HG03064 (cell line): ENCODE results near the gene MITF.
"Not testable (repeated sequence)": the region's sequence is repeated elsewhere in the genome, so short reads cannot be mapped to it uniquely, and the experiment has no call there.

ENCODE experiments used
- ATAC-seq: cut with Tn5 transposase; IDR thresholded peaks from one replicate; pipeline ENCODE4 v1.9.1; 2021; ENCODE audit warnings: low read depth; ENCODE audit not compliant: unreplicated experiment

MITF gene

GRCh38 chr3:69902386-69902785, 163.1 kb downstream of the MITF start:
- no peak for ATAC-seq

DNA sequence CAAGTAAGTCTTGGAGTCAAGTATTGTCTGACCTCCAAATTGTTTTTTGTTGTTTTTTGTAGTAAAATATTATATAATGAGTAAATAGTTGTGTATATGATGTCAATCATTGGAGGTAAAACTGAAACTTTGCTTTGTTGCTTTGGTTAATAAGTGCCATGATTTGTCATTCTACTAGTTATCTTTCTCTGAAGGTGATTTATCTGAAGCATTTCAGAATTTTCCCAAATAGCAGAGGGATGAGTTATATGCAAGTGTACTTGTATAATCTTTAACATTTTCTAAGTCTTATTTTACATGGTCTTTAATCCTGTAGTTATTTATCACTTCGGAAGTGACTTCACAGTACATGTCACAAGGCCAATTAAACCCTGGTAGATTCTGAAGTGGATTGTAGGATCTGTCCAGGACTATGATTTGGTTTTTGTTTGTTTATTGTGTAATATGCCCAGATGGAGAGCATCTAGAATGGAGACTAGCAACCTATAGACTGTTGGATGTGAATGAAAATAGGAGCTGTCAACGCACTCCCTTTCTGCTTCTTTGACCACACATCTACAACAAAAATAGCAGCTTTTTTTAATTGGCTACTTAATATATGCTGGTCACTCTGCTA, 167.2 kb downstream of the MITF start:
- ATAC-seq = no peak

DNA sequence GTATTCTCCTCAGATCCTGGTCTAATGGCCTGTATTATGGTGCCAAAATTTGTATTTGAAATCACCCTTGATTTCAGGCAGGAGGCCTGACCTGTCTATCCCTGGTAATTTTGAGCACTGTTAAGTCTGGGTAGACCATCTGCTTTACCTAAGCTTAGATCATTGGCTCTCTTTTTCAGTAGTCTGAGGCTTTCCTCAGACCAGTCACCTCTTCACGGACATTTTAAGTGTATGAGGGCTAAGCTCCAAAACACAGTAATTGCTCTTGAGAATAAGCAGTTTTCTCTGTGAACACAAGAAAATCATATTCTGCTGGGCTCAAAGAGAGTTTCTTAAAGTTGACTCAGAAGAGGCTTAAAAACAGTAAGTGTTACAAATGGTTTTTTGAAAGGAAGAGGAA, 168.3 kb downstream of the MITF start:
- ATAC-seq = no peak

- ATAC-seq = not testable (repeated sequence)
These were observed 170.6 kb downstream of the MITF start for GRCh38 chr3:69909859-69910258.

DNA sequence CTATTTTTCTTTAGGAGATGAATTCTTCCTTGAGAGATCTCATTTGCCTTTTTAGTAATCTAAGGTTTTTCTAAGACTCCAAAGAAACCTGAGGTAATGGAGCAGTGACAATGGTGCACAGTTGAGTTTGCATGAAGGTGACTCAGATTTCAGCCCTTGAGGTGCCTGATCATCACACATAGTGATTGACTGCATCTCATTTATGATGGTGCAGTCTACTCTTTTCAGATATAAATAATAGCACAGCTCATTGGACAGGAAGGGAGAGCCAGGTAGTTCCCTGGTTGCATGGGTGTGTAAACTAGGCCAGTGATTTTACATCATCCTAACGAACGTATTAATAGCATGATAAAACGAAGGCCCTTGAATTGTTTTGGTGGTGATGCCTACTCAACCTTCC, 174.2 kb downstream of the MITF start:
- ATAC-seq = no peak

DNA sequence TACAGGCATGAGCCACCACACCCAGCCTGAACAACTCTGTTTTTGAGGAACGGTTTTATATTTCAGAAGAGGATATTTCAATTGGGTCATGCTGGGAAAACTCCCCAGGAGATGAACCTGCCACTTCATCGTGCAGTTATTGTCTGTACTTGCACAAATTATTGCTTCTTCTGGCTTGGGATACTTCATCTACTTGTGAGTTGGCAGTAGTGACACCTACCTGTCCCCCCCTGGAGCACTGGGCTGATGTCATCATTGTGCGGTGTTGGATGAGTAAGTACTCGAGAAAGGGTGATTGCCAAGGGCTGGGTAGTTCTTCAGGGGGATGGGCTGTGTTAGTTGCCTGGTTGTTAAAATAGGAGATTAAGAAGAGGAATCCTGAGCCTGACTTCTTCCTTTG, 175.1 kb downstream of the MITF start:
- no peak for ATAC-seq

GRCh38 chr3:69915726-69916125, 176.5 kb downstream of the MITF start:
- no peak for ATAC-seq

DNA sequence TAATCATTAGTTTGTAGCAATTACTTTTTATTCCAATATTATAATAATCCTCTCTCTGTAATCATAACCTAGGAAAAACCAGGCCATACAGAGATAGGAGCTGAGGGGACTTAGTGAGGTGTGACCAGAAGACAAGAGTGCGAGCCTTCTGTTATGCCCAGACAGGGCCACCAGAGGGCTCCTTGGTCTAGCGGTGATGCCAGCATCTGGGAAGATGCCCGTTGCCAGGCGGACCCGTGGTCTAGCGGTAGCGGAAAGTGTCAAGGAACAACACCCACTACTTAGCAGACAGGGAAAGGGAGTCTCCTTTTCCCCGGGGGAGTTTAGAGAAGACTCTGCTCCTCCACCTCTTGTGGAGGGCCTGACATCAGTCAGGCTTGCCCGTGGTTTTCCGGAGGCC, 180.7 kb downstream of the MITF start:
- not testable (repeated sequence) for ATAC-seq

DNA sequence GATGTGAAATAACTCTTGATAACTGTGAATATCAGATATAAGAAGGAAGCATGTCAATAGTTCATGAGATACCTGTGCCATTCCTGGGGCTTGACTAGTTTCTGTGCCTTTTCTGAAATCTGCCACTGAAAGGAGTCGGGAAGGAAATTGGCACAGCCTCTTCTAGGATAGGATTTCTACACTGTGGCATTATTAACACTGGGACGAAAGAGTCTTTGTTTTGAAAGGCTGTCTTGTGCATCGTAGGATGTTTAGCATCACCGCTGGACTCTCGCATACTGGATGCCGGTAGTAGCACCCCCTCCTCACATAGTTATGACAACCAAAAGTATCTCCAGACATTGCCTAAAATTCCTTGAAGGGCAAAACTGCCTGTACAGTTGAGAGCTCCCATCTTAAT, 182.4 kb downstream of the MITF start:
- no peak for ATAC-seq

DNA sequence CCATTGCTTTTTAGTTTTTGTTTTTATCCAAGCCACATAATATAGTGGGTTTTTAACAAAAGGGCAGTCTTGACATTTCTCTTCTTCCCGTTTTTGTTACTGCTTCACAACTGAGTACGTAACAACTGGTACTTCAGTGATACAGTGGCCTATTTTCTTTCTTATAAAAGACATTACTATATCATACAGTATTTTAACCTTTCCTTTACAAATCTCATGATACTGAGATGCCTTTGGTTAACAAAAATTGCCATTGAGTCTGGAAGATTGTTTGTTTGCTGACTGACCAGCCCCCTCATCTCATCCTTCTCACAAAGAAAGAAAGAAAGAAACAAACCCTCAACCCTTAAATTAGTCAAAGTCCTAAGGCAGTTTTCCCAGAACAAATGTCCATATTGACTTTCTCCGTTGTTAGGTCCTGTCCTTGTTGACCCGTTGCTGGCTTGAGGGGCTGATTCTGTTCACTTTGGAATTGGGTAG, 183.3 kb downstream of the MITF start:
- ATAC-seq = no peak

DNA sequence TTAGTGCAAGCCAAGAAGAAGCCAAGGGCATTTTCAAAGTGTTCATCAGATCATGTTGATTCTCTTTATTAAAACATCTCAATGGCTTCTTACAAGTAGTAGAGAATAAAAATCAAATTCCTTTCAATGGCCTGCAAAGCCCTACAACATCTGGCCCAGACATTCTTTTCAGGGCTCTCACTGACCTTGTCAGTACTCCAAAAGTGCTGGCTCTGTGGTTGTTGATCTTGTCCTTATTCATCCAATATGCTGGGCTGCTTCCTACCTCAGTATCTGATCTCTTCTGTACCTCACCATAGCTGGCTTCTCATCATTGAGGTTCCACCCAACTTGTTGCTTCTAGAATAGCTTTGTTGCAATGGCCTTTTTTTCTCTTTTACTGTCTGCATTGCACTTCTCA, 186.2 kb downstream of the MITF start:
- ATAC-seq = no peak

GRCh38 chr3:69926385-69926784, 187.1 kb downstream of the MITF start:
- no peak for ATAC-seq

- ATAC-seq = no peak
These were observed 188.3 kb downstream of the MITF start for GRCh38 chr3:69927571-69927970.

- no peak for ATAC-seq
These were observed 189.8 kb downstream of the MITF start for GRCh38 chr3:69929019-69929418.

GRCh38 chr3:69930564-69930963, 191.3 kb downstream of the MITF start:
- ATAC-seq = no peak

- no peak for ATAC-seq
These were observed 192.8 kb downstream of the MITF start for GRCh38 chr3:69932087-69932486.

DNA sequence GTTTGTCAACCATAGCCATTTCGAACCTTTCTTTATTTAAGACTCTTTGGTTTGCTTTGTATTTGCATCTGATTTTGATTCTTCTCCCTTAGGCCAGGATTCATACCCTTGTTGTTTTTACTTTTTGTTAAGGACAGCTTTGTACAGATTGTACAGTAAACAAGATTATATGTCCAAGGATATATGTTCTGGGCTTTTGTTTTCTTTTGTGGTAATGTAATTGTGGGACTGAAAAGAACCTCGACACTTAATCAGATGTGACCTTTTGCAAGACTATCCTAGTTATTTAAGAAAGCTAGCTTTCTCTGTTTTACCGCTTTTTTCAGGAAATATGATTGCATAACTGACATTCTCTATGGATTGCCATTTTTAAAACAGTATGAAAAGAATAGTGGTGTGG, 193.2 kb downstream of the MITF start:
- ATAC-seq = no peak

GRCh38 chr3:69934398-69934797, 195.1 kb downstream of the MITF start:
- no peak for ATAC-seq

- ATAC-seq = no peak
These were observed 197.0 kb downstream of the MITF start for GRCh38 chr3:69936266-69936665.

- ATAC-seq = no peak
These were observed 198.8 kb downstream of the MITF start for GRCh38 chr3:69938061-69938460.

- no peak for ATAC-seq
These were observed 199.7 kb downstream of the MITF start for GRCh38 chr3:69938931-69939330.

- ATAC-seq = no peak
These were observed 201.8 kb downstream of the MITF start for GRCh38 chr3:69941037-69941436.
